ENCODE data around the gene OGDHL. TPM values are rescaled to one million over a fixed set of nuclear protein-coding genes. Genes with fewer than 3 reads are reported as not detected.

OGDHL gene
- total RNA-seq, 4 donors from 2014 or later: under 0.01 to 0.79 TPM; not detected in 2

DNA sequence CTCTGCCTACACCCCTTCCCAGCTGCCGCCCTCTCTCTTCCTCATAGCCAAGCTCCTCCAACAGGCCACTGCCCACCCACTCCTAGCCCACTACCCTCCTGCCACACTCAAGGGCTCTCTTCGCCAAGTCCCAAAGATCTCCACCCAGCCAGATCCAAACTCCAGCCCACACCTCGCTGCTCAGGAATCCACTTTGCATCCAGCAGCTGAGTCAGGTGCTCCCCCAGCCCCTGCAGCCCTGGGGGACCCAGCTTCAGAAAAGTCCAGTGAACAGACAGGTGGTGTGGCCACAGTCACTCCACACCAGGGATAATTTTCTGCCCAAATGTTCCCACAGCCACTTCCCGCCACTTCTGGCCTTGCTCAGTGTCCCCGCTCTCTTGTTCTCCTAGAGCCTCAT, 10.9 kb downstream of the OGDHL start:
- no peak overlapping the region for H3K27ac ChIP-seq
- no peak overlapping the region for H3K4me3 ChIP-seq
- H3K9me3 ChIP-seq: no peaks in the 10 kb centered on the region
- H3K4me1 ChIP-seq: no peaks in the 10 kb centered on the region
- no peaks in the 10 kb centered on the region for H3K36me3 ChIP-seq
- 68 to 87% methylated on average over 4 to 5 of the region's 5 CpGs for WGBS, 2 donors
- TF ChIP-seq POLR2A (IDR thresholded peaks at IDR 0.05) (no peak), CTCF (IDR thresholded peaks at IDR 0.05) (no peak)
- H3K27me3 ChIP-seq: peaks cover 0 to 4% (median 0%) of the 10 kb centered on the region in 4 donors
- DNase-seq: no peak
- intact Hi-C loops (cut with DNase I): no loop called here

DNA sequence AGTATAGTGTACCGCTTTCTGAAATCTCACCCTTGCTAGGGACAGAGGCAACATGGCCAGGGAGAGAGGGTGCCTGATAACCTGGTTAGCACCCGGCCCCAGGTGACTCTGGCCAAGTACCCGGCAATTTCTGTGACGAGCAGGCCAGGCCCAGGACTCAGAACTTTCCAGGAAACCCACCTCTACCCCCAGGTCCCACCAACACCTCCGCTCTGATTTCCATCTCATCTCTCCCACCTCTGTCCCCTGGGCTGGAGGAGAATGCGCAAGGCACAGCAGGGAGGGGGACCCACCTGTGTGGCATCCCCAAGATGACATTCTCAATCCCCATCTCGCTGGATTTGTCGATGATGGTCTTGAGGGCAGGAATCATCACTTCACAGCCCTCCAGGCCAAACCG, 11.6 kb downstream of the OGDHL start:
- Histone ChIP-seq H3K27ac (no peak overlapping the region), H3K4me3 (no peak overlapping the region), H3K36me3 (no peaks in the 10 kb centered on the region), H3K4me1 (no peaks in the 10 kb centered on the region), H3K27me3 (peaks cover 0 to 4% (median 0%) of the 10 kb centered on the region in 4 donors), H3K9me3 (no peaks in the 10 kb centered on the region)
- intact Hi-C loops (cut with DNase I): no loop called here
- 71 to 88% methylated on average over 5 to 8 of the region's 9 CpGs for WGBS, 2 donors
- no peak for DNase-seq
- TF ChIP-seq POLR2A (IDR thresholded peaks at IDR 0.05): no peak
- no peak for TF ChIP-seq CTCF (IDR thresholded peaks at IDR 0.05)

DNA sequence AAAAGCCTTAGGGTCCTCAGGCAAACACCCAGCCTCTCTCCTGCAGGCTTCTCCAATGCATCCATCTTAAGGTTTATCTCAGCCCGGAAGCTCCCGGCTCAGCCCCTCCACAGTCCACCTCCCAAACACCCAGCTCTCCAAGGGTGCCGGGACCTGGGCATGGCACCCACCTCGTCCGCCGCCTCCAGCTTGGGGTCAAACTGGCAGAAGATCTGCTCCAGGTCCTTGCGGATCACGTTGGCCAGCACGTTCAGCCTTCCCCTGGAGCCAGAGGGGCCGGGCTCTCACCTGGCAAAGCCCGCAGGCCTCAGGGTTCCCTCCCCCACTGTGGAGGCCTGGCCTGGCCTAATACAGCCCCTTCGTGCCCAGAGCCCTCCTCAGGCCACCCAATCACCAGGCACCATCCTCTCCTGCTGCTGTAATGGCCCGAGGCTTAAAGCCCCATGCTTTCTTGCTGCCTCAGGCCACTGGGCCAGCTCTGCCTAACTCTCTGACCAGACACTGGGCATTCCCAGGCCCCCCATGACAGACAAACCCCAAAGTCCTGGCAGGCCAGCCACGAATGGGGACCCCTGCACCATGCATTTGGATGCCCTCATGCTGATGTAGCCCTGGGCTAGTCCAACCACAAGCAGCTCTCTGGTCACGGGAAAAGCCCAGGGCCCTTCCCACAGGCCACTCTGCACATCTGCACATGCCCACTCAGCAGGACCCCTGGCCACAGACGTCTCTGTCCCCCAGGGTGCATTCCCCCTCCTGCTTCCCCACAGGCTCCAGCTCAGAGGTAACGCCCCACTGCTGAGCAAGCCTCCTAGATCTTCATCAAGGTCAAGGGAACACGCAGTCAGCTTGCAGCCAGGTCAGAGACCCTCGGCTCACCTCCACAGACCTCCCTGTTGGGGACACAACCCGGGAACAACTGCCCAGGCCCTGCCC, 12.3 kb downstream of the OGDHL start:
- Histone ChIP-seq H3K27ac (no peak overlapping the region), H3K4me1 (no peaks in the 10 kb centered on the region), H3K4me3 (no peak overlapping the region), H3K27me3 (peaks cover 0 to 4% (median 0%) of the 10 kb centered on the region in 4 donors), H3K9me3 (no peaks in the 10 kb centered on the region), H3K36me3 (no peaks in the 10 kb centered on the region)
- no peak for DNase-seq
- intact Hi-C loops (cut with DNase I): no loop called here
- no peak for TF ChIP-seq POLR2A (IDR thresholded peaks at IDR 0.05)
- 61 to 74% methylated on average over 4 to 5 of the region's 20 CpGs for WGBS, 2 donors

DNA sequence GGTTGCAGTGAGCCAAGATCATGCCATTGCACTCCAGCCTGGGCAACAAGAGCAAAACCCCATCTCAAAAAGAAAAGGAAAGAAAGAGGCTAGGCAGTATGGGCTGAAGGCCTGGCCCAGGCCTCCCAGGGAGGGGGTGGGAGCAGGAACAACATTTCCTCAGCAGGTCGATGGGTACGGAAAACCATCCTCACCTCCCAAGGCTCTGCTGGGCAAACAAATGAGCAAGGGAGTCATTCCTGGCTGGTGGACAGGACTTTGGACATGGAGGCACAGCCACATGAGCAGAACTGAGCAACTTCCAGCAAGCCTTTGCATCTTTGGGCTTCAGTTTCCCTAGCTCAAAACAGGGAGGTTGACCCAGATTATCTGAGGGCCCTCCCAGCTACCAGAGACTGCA, 13.0 kb downstream of the OGDHL start:
- Histone ChIP-seq H3K4me1 (no peaks in the 10 kb centered on the region), H3K36me3 (no peaks in the 10 kb centered on the region), H3K9me3 (no peaks in the 10 kb centered on the region), H3K27me3 (peaks cover 0 to 4% (median 0%) of the 10 kb centered on the region in 4 donors), H3K4me3 (no peak overlapping the region), H3K27ac (no peak overlapping the region)
- WGBS, 2 donors: 67 to 76% methylated on average over 1 to 2 of the region's 2 CpGs
- TF ChIP-seq POLR2A (IDR thresholded peaks at IDR 0.05) (no peak), CTCF (IDR thresholded peaks at IDR 0.05) (no peak)
- intact Hi-C loops (cut with DNase I): no loop called here
- no peak for DNase-seq

GRCh38 chr10:49748006-49748405, 14.1 kb downstream of the OGDHL start:
- Histone ChIP-seq H3K27me3 (peaks cover 0 to 4% (median 0%) of the 10 kb centered on the region in 4 donors), H3K36me3 (no peaks in the 10 kb centered on the region), H3K9me3 (no peaks in the 10 kb centered on the region), H3K4me3 (no peak overlapping the region), H3K27ac (no peak overlapping the region), H3K4me1 (no peaks in the 10 kb centered on the region)
- no peak for DNase-seq
- WGBS, 2 donors: 67 to 72% methylated on average over 6 to 10 of the region's 10 CpGs
- intact Hi-C loops (cut with DNase I): no loop called here
- TF ChIP-seq CTCF (IDR thresholded peaks at IDR 0.05): no peak
- no peak for TF ChIP-seq POLR2A (IDR thresholded peaks at IDR 0.05)

All from esophagus squamous epithelium (tissue), 5 donors.